Measurements from ENCODE around the gene ESYT2. TPM values are rescaled to one million over a fixed set of nuclear protein-coding genes. Genes with fewer than 3 reads are reported as not detected.

ESYT2 gene
- polyA plus RNA-seq, 1 donor (not counting 4 experiments of a cell fraction or from before 2014, with no cell fraction given) = 45.9 TPM

- FAIRE-seq (no peak), DNase-seq (ENCODE audit: low read depth, low spot score) (no peak)
- no peaks in the 10 kb centered on the region for H4K20me1 ChIP-seq (ENCODE audit: control insufficient read depth, extremely low read depth, insufficient read depth, low read length)
- dilution Hi-C loops (cut with MboI; ENCODE audit: extremely low pct_ligation_motif_present, low sequenced_read_pairs) = no loop called here
- no peak overlapping the region for H3K9ac ChIP-seq (ENCODE audit: control insufficient read depth, extremely low read depth, insufficient read depth, low read length)
- no peak overlapping the region for H2AFZ ChIP-seq (ENCODE audit: control insufficient read depth, low read length)
- no peaks in the 10 kb centered on the region for H3K79me2 ChIP-seq (ENCODE audit: control insufficient read depth, insufficient read depth, low read length)
- H3K4me2 ChIP-seq (ENCODE audit: control insufficient read depth, extremely low read depth, insufficient read depth, low read depth, low read length) = no peak overlapping the region
- no peak overlapping the region for H3K4me3 ChIP-seq (ENCODE audit: control insufficient read depth in 2 of 3, extremely low read depth in 1 of 3, insufficient read depth in 2 of 3, low read depth in 1 of 3, low read length in 3 of 3)
- H3K36me3 ChIP-seq (ENCODE audit: control insufficient read depth in 2 of 2, extremely low read depth in 1 of 2, insufficient read depth in 2 of 2, low read length in 2 of 2) = peaks cover 1 to 7% of the 10 kb centered on the region in 2 experiments
- no peaks in the 10 kb centered on the region for H3K9me3 ChIP-seq (ENCODE audit: control insufficient read depth, low read depth, low read length)
- peaks cover 9% of the 10 kb centered on the region for H3K4me1 ChIP-seq (ENCODE audit: control insufficient read depth, extremely low read depth, insufficient read depth, low read length)
- H3K27ac ChIP-seq (ENCODE audit: control insufficient read depth, insufficient read depth, low read length) = no peak overlapping the region
- H3K27me3 ChIP-seq (ENCODE audit: control insufficient read depth, extremely low read depth, insufficient read depth, low read length) = no peaks in the 10 kb centered on the region
- H3K9me1 ChIP-seq (ENCODE audit: control insufficient read depth, extremely low read depth, insufficient read depth, low read length) = no peaks in the 10 kb centered on the region
- TF ChIP-seq EZH2 (IDR thresholded peaks at IDR 0.05; ENCODE audit: low read length) = no peak
- no peak for TF ChIP-seq CTCF (optimal IDR thresholded peaks at IDR 0.05 in 1 of 3, IDR thresholded peaks at IDR 0.05 in 1 of 3, conservative IDR thresholded peaks at IDR 0.05 in 1 of 3; ENCODE audit: extremely low read depth in 1 of 3, insufficient read depth in 2 of 3, low read length in 3 of 3)
Measured at GRCh38 chr7:158725506-158725800, 103.9 kb downstream of the ESYT2 start.

GRCh38 chr7:158724658-158725505 is 104.4 kb downstream of the ESYT2 start:
- H3K4me3 ChIP-seq (ENCODE audit: control insufficient read depth in 2 of 3, extremely low read depth in 1 of 3, insufficient read depth in 2 of 3, low read depth in 1 of 3, low read length in 3 of 3) = no peak overlapping the region
- TF ChIP-seq EZH2 (IDR thresholded peaks at IDR 0.05; ENCODE audit: low read length) (no peak), CTCF (optimal IDR thresholded peaks at IDR 0.05 in 1 of 3, IDR thresholded peaks at IDR 0.05 in 1 of 3, conservative IDR thresholded peaks at IDR 0.05 in 1 of 3; ENCODE audit: extremely low read depth in 1 of 3, insufficient read depth in 2 of 3, low read length in 3 of 3) (no peak)
- no peak overlapping the region for H2AFZ ChIP-seq (ENCODE audit: control insufficient read depth, low read length)
- no peak overlapping the region for H3K9ac ChIP-seq (ENCODE audit: control insufficient read depth, extremely low read depth, insufficient read depth, low read length)
- peaks cover 1 to 3% of the 10 kb centered on the region in 2 experiments for H3K36me3 ChIP-seq (ENCODE audit: control insufficient read depth in 2 of 2, extremely low read depth in 1 of 2, insufficient read depth in 2 of 2, low read length in 2 of 2)
- no peaks in the 10 kb centered on the region for H3K79me2 ChIP-seq (ENCODE audit: control insufficient read depth, insufficient read depth, low read length)
- dilution Hi-C loops (cut with MboI; ENCODE audit: extremely low pct_ligation_motif_present, low sequenced_read_pairs) = no loop called here
- DNase-seq (ENCODE audit: low read depth, low spot score) (no peak), FAIRE-seq (no peak)
- no peaks in the 10 kb centered on the region for H3K9me3 ChIP-seq (ENCODE audit: control insufficient read depth, low read depth, low read length)
- H4K20me1 ChIP-seq (ENCODE audit: control insufficient read depth, extremely low read depth, insufficient read depth, low read length) = no peaks in the 10 kb centered on the region
- peaks cover 9% of the 10 kb centered on the region for H3K4me1 ChIP-seq (ENCODE audit: control insufficient read depth, extremely low read depth, insufficient read depth, low read length)
- H3K9me1 ChIP-seq (ENCODE audit: control insufficient read depth, extremely low read depth, insufficient read depth, low read length) = no peaks in the 10 kb centered on the region
- H3K27me3 ChIP-seq (ENCODE audit: control insufficient read depth, extremely low read depth, insufficient read depth, low read length) = no peaks in the 10 kb centered on the region
- no peak overlapping the region for H3K4me2 ChIP-seq (ENCODE audit: control insufficient read depth, extremely low read depth, insufficient read depth, low read depth, low read length)
- no peak overlapping the region for H3K27ac ChIP-seq (ENCODE audit: control insufficient read depth, insufficient read depth, low read length)
